HL-60/S4 treated with retinoic acid at 250 ng/mL for 4 days and 3 days (cell line): Measurements from ENCODE around the gene UPF2.
"Not testable (repeated sequence)": the region's sequence is repeated elsewhere in the genome, so short reads cannot be mapped to it uniquely, and the experiment has no call there.

ENCODE experiments used
- in situ Hi-C: fragments of 300-500 bp; cut with MboI; formaldehyde crosslinking; loops from 2 replicates; pipeline ENCODE4 v1.7.0; 2022; ENCODE audit warnings: low sequenced_read_pairs

The UPF2 gene

GRCh38 chr10:11975795-11976194, 66.8 kb downstream of the UPF2 start:
- in situ Hi-C loops = no loop called here

- in situ Hi-C loops = not testable (repeated sequence)
Observed at GRCh38 chr10:11972523-11972922, 70.1 kb downstream of the UPF2 start.

- in situ Hi-C loops = no loop called here
Observed at GRCh38 chr10:11962176-11962575, 80.4 kb downstream of the UPF2 start.

- in situ Hi-C loops = no loop called here
Observed at GRCh38 chr10:11961771-11962170, 80.8 kb downstream of the UPF2 start.

GRCh38 chr10:11959966-11960365, 82.6 kb downstream of the UPF2 start:
- in situ Hi-C loops = no loop called here

GRCh38 chr10:11958956-11959355, 83.7 kb downstream of the UPF2 start:
- in situ Hi-C loops = no loop called here

- in situ Hi-C loops = no loop called here
Observed at GRCh38 chr10:11951695-11952094, 90.9 kb downstream of the UPF2 start.

GRCh38 chr10:11950325-11951018, 92.1 kb downstream of the UPF2 start:
- in situ Hi-C loops = no loop called here

GRCh38 chr10:11949152-11949551, 93.5 kb downstream of the UPF2 start:
- in situ Hi-C loops = no loop called here

GRCh38 chr10:11946652-11947051, 96.0 kb downstream of the UPF2 start:
- in situ Hi-C loops = no loop called here

- in situ Hi-C loops = no loop called here
Observed at GRCh38 chr10:11936389-11937152, 106.0 kb downstream of the UPF2 start.

GRCh38 chr10:11934262-11934661, 108.3 kb downstream of the UPF2 start:
- in situ Hi-C loops = no loop called here

- in situ Hi-C loops = no loop called here
Observed at GRCh38 chr10:11933577-11934223, 108.9 kb downstream of the UPF2 start.

- in situ Hi-C loops = no loop called here
Observed at GRCh38 chr10:11931038-11931437, 111.6 kb downstream of the UPF2 start.

- in situ Hi-C loops = no loop called here
Observed at GRCh38 chr10:11930312-11930978, 112.2 kb downstream of the UPF2 start.

- in situ Hi-C loops = no loop called here
Observed at GRCh38 chr10:11927746-11928145, 114.9 kb downstream of the UPF2 start.

- in situ Hi-C loops = no loop called here
Observed at GRCh38 chr10:11921800-11922392, 120.7 kb downstream of the UPF2 start.

GRCh38 chr10:11919271-11919670, 123.3 kb downstream of the UPF2 start:
- in situ Hi-C loops = no loop called here

- in situ Hi-C loops = no loop called here
Observed at GRCh38 chr10:11918384-11918783, 124.2 kb downstream of the UPF2 start.

- in situ Hi-C loops = no loop called here
Observed at GRCh38 chr10:11913079-11913641, 129.4 kb downstream of the UPF2 start.

- in situ Hi-C loops = no loop called here
Observed at GRCh38 chr10:11910102-11910501, 132.5 kb downstream of the UPF2 start.
